GM19455 (cell line): ENCODE data around the gene SATB2.

Source experiments
- ATAC-seq: cut with Tn5 transposase; IDR thresholded peaks from one replicate; pipeline ENCODE4 v1.9.1; 2021; ENCODE audit not compliant: unreplicated experiment

SATB2 gene

DNA sequence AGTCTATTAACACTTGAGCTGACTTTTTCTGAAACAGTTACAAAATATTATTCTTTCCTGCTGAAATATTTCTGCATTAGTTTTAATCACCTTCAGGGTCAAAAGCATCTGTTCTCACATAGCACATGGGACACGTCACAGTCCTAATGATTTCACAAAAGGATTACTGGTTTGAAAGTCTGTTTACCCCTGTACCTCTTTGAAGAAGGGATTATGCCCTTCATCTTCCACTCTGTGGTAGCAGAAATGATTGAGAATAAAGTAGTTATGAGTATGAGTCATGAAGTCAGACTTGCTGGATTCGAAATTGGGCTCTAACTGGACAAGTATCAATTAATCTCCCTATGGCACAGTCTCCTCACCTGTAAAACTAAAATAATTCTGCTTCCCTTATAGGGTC lies 121.2 kb downstream of the SATB2 start:
- ATAC-seq = no peak

DNA sequence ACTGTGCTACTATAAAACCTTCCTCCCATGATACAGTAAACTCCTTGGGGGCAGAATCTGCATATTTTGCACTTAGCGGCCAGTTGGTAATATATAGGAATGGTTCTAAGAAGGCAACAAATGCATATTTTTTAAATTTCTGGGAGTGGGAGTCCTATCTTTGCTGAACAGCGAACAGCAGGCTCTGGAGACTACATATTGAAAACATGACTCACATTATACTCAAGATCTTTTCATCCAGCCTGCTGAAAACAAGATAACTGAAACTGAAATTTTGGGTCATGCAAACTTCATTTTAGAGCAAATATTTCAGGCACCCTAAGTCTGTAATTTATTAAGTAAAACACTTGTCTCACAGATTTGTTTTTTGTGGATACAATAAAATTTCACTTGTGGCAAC lies 122.2 kb downstream of the SATB2 start:
- no peak for ATAC-seq

DNA sequence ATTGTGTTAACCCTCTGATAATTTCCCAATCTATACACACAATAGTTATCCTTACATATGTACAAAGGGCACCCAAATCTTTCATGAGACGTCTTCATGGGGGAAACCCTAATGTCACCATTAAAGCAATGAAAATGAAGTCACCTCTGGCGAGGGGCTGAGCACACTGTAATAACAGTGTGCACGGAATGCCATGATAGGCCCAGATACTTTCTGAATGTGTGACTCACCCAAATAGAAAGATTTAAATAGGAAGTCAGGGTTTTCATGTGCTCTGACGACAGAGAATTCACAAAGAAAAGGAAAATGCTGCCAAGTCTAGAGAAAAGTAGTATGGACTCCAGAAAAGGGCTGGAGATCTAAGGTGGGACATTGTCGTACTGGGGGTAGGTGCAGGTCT lies 128.3 kb downstream of the SATB2 start:
- ATAC-seq = no peak

- ATAC-seq = no peak
These were observed 128.7 kb downstream of the SATB2 start for GRCh38 chr2:199329031-199329430.

GRCh38 chr2:199325881-199326280 lies 131.9 kb downstream of the SATB2 start:
- no peak for ATAC-seq

- no peak for ATAC-seq
These were observed 135.6 kb downstream of the SATB2 start for GRCh38 chr2:199322151-199322550.

GRCh38 chr2:199317646-199318045 lies 140.1 kb downstream of the SATB2 start:
- no peak for ATAC-seq

- no peak for ATAC-seq
These were observed 140.9 kb downstream of the SATB2 start for GRCh38 chr2:199316851-199317250.

- ATAC-seq = no peak
These were observed 142.2 kb downstream of the SATB2 start for GRCh38 chr2:199315299-199316179.

GRCh38 chr2:199312931-199313330 lies 144.8 kb downstream of the SATB2 start:
- ATAC-seq = no peak

DNA sequence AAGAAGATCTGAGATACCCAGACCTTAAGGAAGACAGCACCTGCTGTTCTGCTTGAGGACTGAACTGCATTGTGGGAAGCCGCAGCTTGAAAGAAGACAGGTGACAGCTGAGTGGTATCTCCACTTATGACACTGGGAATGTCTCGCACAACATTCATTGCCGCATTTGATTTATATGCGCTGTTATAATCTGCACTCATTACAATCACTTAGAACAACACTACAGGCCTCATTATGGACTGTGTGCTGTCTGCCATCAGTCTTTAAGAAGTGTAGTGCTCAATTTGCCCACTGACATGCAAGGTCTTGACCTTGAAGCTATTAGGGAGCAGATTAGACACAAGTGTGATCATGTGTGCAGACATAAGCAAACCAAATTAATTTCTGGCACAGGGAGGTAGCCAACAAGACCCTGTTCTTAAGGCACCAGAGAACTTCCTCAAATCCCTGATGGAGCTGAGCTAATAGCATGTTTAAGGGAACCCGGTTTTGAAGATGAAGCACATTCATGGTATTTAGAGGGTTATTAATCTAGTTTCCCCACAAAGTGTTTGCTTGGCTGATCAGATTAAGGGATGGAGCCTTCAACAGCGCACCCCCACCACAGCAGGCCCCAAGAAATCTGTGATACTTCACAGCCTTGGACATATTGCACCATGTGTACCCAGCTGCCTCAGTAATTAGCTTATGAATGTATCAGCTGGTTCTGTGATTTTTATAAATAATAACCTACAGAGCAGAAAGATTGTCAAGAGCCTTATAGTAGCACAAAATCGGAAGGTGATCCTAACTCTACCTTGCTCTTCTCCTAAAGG lies 146.8 kb downstream of the SATB2 start:
- no peak for ATAC-seq

DNA sequence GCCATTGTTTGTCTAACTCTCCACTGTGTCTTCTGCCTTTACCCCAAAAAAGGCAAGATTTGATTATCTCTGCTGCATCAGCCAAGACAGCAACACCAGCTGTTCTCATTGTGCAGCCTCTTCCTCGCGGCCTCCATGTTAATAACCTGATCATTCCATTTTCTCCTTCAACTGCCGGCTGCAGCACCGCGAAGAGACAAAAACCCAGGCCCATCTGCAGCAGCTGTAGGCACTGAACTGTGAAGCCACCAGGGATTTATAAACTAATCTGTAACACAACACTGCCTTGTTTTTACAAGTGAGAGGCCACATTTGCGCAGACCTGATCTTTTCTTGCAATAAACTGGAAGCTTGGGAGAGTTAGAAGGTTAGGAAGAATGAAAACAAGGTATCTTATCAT lies 147.8 kb downstream of the SATB2 start:
- no peak for ATAC-seq

- ATAC-seq = no peak
These were observed 148.3 kb downstream of the SATB2 start for GRCh38 chr2:199309411-199309810.

DNA sequence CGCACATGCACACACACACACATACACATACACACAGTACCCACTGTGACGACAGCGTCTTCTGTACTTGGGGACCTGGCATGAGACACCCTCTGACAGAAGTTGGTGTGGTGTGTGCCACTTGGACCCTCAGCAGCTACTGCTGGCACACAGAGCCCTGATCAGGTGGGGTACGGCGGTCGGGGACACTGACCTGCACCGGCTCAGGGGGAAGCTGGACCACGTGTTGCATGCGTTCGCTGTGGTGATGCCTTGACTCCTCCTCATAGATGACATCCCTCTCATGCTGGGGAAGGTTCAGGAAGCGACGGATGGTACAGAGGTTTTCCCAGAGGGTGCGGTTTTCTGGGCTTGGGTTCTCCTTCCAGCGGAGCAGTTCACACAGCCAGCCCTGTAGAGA lies 149.2 kb downstream of the SATB2 start:
- ATAC-seq = no peak

DNA sequence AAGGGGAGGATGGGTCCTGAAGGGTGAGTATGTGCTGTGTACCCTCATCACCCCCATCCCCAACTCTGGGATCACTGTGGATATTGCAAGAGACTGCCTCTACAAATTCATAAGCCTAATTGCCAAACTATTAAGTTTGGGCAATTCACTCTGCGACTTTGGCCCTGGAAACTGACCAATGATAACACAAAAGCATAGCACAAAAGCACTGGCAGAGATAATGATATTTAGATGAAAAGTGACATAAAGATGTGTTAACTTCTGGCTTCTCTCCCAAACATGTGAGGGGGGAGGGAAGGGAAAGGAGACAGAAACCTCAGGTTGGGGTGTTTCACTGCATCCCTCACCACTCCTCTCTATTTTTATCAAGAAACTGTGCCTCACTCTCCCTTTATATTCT lies 150.3 kb downstream of the SATB2 start:
- no peak for ATAC-seq

DNA sequence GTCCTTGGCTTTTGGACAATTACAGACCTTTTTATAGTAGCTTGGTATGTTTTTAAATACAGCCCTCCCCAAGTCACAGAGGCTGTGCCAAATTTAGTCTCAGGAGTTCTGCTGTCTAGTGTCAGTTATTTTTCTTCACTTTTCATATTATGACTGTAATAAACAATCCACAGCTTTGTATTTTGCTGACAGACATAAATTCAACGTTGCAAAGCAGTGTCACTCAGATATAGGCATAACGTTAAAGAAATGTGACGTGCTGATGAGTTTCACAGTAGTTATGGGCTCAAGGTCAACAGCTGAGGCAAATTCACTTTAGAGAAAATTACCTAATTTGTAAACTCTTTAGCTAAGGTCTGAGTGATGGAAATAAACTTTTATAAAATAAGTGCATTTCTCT lies 151.6 kb downstream of the SATB2 start:
- ATAC-seq = no peak

DNA sequence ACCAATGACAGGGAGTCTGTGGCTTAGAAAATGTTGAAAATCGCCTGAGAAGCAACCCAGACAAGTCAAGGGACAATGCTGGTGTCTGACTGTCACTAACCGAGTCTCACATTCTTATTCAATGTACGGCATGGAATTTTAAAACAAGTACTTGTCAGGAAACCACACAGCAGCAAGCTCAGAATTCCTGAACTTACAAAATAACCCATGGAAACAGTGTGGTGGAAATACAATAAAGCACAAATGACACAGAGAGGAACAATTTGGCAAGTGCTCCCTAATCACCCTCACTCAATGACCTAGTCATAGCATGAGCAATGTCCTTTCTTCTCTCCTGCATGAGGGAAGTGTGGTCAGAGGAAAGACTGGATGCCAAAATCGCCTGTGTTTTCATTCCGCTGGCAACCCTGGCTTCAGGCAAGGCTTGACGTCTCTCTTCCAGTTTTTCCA lies 154.0 kb downstream of the SATB2 start:
- ATAC-seq = no peak

DNA sequence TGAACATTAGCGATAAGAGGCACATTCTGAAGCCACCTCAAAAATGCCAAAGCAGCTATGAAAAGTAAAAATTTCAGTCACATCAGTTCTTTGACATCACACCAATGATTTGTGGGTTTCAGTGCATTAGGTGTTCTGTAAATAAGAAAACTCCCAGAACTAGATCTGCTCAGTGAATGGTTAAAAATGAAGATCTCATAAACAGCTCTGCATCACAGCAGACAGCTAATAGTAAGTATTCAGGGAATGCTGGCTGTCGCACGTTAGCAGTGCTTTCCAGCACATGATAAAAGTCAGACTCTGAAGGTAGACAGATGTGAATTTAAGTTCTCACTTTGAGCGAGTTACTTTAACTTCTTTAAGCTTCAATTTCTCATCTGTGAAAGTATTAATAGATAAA lies 154.9 kb downstream of the SATB2 start:
- no peak for ATAC-seq

- ATAC-seq = no peak
These were observed 169.3 kb downstream of the SATB2 start for GRCh38 chr2:199288424-199288823.

DNA sequence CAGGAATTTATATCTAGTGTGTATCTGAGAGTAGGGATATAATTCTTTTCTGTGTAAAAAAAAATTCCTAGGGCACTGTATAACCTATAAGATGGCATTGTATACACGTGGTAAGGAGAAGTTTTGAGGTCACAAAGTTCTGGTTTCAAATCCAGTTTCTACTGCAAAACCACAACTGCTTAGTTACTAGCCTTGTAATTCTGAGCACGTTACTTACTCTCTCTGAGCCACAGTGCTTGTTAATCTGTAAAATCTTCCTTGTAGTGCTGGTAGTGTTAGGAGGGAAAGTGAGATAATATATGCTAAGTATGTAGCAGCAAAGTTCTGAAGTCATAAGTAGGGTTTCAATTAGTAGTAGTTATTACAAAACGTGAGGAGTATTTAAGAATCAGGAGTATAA lies 175.4 kb downstream of the SATB2 start:
- no peak for ATAC-seq

DNA sequence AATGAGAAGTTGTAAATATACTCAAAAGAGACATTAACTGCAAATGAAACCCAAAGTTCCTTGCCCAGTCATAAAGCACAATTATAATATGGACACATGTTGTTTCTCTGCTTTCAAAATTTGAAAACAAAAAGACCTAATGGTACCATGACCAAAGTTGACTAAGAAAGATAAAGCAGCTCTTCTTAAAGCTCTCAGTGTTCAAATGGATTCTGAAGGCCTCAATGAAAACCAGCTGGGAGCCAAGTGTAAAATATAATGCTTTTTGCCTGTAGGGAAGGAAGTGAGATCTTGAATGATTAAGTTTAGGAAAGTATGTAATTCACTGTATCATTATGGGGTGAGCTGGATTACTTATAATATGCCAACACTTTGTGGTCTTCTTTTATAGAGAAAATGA lies 178.6 kb downstream of the SATB2 start:
- no peak for ATAC-seq

GRCh38 chr2:199278099-199278498 lies 179.6 kb downstream of the SATB2 start:
- ATAC-seq = no peak
